ENCODE measurements around the gene ZNF638. TPM values are rescaled to one million over a fixed set of nuclear protein-coding genes. Genes with fewer than 3 reads are reported as not detected.
A peak's percentile ranks its signal among the peaks of the same experiment; 100 is the strongest.

The ZNF638 gene
- total RNA-seq, 1 donor from 2014 or later = 163 TPM

GRCh38 chr2:71333619-71334018, 2.0 kb downstream of the ZNF638 start:
- peak; percentile 37 for DNase-seq

GRCh38 chr2:71336384-71336783, 4.8 kb downstream of the ZNF638 start:
- no peak for DNase-seq

GRCh38 chr2:71336802-71337201, 5.2 kb downstream of the ZNF638 start:
- DNase-seq = no peak

- DNase-seq = no peak
Observed at GRCh38 chr2:71337776-71338175, 6.2 kb downstream of the ZNF638 start.

GRCh38 chr2:71339685-71340084, 8.1 kb downstream of the ZNF638 start:
- DNase-seq = no peak

- DNase-seq = no peak
Observed at GRCh38 chr2:71340176-71340575, 8.6 kb downstream of the ZNF638 start.

GRCh38 chr2:71341645-71342044, 10.1 kb downstream of the ZNF638 start:
- no peak for DNase-seq

- no peak for DNase-seq
Observed at GRCh38 chr2:71346065-71346464, 14.5 kb downstream of the ZNF638 start.

- DNase-seq = peak; percentile 46
Observed at GRCh38 chr2:71347517-71347916, 15.9 kb downstream of the ZNF638 start.

GRCh38 chr2:71348302-71348701, 16.7 kb downstream of the ZNF638 start:
- DNase-seq = peak; percentile 62

GRCh38 chr2:71353248-71353647, 21.7 kb downstream of the ZNF638 start:
- DNase-seq = no peak

GRCh38 chr2:71358931-71359671, 27.5 kb downstream of the ZNF638 start:
- no peak for DNase-seq

- DNase-seq = no peak
Observed at GRCh38 chr2:71360434-71360975, 28.9 kb downstream of the ZNF638 start.

- no peak for DNase-seq
Observed at GRCh38 chr2:71361631-71362030, 30.0 kb downstream of the ZNF638 start.

GRCh38 chr2:71362447-71362846, 30.9 kb downstream of the ZNF638 start:
- DNase-seq = no peak

GRCh38 chr2:71370015-71370414, 38.4 kb downstream of the ZNF638 start:
- no peak for DNase-seq

- no peak for DNase-seq
Observed at GRCh38 chr2:71372042-71372441, 40.5 kb downstream of the ZNF638 start.

GRCh38 chr2:71379086-71379485, 47.5 kb downstream of the ZNF638 start:
- peak; percentile 35 for DNase-seq

- DNase-seq = no peak
Observed at GRCh38 chr2:71380665-71381064, 49.1 kb downstream of the ZNF638 start.

GRCh38 chr2:71385012-71385411, 53.4 kb downstream of the ZNF638 start:
- peak; percentile 24 for DNase-seq

GRCh38 chr2:71388214-71388613, 56.6 kb downstream of the ZNF638 start:
- DNase-seq = no peak

- DNase-seq = no peak
Observed at GRCh38 chr2:71389384-71390072, 57.9 kb downstream of the ZNF638 start.

- no peak for DNase-seq
Observed at GRCh38 chr2:71393216-71393615, 61.6 kb downstream of the ZNF638 start.

- no peak for DNase-seq
Observed at GRCh38 chr2:71395471-71395870, 63.9 kb downstream of the ZNF638 start.
